GM21526 (cell line): ENCODE results near the gene RPS16.
"Not testable (repeated sequence)": the region's sequence is repeated elsewhere in the genome, so short reads cannot be mapped to it uniquely, and the experiment has no call there.

Source experiments
- ATAC-seq: cut with Tn5 transposase; IDR thresholded peaks from one replicate; pipeline ENCODE4 v1.9.1; 2021; ENCODE audit warnings: moderate library complexity; ENCODE audit not compliant: unreplicated experiment, low FRiP score

RPS16 gene

DNA sequence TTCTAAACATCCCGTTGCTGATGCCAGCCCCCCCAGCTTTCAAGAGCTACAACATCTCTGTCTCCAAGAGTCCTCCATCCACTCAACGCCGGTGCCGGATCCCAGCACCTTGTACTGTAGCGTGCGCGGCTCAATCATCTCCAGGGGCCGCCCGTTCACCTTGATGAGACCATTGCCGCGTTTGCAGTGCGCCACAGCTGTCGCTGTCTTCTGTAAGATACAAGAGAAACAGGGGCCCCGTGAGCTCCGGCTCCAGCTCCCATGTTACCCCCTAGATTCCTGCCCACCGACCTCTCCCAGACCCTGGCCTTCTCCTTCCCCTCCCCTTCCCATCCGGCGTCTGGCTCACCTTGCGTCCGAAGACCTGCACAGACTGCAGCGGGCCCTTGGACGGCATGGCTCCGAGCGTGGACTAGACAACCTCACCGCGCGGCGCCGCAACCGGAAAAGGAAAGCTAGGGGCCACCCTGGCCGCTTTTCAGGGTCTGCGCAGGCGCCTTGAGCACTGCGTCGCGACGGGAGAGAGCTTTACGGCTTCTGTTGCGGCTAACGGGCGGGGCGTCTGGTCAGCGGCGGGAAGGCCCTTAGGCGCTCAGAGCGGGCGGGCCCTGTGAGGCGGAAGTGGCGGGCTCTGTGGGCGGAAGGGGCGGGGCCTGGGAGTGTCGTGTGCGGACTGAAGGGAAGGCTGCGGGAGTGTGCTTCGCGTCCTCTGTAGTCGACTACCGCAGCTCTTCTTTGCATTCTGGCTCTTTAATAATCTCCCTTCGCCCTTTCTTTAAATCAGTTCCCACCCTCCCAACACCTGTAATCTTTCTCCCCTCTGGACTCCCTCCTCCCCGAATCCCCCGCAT is at the start of gene RPS16:
TSS of gene RPS16 (minus strand) at position 451 of the 851 bp plus-strand sequence. CDS start at position 397, 54 bp downstream.
- peak; percentile 70 for ATAC-seq

DNA sequence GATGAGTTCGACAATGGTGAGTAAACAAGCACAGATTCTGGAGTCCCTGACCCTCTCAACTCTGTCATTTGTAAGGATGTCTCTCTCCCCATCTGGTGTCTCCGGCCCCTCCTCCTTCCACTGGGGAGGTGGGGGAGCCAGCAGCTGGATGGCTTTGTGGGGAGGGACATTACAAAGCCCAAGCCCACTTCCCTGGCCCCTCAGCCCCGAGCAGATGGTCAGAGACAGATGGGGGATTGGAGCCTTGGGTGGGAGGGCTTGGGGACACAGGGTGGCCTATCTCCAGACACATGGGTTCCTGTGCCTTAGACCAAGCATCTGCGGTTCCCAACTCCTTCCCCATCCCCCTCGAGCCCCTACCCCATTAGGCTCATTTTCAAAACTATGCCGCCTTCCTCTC is 47.4 kb upstream of the RPS16 start:
- no peak for ATAC-seq

DNA sequence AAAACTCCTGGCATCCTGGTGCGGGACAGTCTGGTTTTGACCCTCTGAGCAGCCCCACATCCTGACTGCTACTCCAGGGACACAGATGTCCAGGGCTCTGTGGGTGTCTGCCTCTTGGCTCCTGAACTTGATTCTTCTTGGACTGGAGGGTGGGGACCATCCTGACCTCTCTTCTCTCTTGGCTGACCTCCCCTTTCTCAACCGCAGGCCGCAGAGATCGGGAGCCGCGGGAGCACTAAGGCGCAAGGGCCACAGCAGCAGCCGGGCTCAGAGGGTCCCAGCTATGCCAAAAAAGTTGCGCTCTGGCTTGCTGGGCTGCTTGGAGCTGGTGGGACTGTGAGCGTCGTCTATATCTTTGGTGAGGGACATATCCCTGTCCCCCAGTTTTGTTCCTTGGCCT is 45.9 kb upstream of the RPS16 start:
- ATAC-seq: no peak

DNA sequence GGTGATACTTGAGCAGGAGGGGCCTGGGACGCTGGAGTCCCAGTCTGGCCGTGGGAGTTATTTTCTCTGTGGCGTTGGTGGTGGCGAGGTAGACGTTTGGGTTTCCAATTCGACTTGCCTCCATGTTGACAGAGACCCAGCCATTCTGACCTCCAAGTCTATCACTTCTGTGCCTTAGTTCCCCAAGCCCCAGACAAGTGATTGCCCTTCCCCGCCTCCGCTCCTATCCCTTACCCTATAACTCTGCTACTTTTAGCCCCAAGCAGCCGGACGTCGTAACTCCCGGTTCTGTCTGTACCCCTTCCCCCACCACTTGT is 45.4 kb upstream of the RPS16 start:
- ATAC-seq: no peak

DNA sequence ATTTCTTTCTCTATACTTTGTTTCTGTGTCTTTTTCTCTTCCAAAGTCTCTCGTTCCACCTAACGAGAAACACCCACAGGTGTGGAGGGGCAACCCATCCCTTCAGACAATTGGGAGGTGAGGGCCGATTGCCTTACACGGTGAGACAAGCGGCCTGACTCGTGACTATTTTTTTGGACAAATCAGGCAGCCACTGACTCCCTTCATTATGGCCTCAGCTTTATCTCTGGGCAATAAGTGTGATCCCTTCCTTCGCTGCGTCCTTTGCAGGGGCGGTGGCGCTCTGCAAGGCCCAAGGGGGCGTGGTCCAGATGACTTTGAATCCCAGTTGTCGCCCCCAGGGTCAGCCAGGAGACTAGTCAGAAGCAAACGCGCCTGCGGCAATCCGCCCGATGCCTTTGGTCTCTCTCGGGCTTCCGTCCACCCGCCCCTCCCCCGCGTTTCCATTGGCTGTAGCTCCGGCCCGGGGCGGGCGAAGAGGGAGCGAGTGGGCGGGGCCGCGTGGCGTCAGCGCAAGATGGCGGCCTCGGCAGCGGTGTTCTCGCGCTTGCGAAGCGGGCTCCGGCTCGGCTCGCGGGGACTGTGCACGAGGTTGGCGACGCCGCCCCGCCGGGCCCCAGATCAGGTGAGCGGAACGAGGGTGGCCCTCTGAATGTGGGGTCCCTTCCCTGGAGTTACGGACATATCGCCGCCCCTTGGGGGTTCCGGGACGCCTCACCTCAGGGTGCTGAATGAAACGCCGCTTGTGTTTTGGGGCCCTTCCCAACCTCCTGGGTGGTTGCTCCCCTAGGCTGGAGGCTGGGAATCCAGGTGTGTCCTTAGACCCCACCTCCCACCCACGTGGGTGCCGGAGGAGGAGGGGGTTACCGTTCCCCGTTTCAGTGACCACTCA is 44.8 kb upstream of the RPS16 start, which contains the start of gene TIMM50:
TSS of gene TIMM50 (plus strand) at position 502 of the 892 bp plus-strand sequence. CDS start at position 518, 16 bp downstream.
- ATAC-seq: peak; percentile 74

DNA sequence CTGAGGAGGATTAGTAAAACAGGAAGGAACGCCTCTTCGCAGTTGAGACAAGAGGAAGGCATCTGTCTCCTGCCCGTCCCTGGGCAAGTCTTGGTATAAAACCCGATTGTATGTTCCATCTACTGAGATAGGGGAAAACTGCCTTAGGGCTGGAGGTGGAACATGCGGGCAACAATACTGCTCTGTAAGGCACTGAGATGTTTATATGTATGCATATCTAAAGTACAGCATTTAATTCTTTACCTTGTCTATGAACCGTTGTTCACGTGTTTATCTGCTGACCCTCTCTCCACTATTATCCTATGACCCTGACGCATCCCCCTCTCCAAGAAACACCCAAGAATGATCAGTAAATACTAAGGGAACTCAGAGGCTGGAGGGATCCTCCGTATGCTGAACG is 44.2 kb upstream of the RPS16 start:
- no peak for ATAC-seq

DNA sequence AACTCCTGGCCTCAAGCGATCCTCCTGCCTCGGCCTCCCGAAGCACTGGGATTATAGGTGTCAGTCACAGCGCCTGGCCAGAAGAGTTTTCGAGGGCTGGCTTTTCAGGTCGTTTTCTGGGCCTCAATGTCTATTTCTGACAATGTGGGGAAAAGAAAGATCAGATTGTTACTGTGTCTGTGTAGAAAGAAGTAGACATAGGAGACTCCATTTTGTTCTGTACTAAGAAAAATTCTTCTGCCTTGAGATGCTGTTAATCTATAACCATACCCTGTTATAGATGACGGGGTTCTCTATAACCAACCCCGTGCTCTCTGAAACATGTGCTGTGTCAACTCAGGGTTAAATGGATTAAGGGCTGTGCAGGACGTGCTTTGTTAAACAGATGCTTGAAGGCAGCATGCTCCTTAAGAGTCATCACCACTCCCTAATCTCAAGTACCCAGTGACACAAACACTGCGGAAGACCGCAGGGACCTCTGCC is 43.6 kb upstream of the RPS16 start:
- not testable (repeated sequence) for ATAC-seq

DNA sequence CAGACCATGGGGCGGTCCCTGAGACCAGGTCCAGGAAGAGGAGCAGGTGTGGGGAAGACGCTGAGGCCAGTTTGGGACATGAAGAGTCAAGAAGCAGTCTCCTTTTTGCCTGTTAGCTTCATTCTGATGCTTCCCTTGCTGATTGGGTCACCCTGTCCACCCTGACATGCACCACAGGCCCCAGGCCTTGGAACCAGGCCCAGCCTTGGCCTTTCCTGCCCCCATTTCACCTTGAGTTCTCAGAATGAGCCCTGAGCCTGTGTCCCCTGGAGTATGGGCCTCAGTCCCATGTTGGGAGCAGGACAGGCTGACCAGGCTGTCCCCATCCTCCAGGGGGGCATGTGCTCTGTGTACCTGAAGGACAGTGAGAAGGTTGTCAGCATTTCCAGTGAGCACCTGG is 40.0 kb upstream of the RPS16 start:
- no peak for ATAC-seq

DNA sequence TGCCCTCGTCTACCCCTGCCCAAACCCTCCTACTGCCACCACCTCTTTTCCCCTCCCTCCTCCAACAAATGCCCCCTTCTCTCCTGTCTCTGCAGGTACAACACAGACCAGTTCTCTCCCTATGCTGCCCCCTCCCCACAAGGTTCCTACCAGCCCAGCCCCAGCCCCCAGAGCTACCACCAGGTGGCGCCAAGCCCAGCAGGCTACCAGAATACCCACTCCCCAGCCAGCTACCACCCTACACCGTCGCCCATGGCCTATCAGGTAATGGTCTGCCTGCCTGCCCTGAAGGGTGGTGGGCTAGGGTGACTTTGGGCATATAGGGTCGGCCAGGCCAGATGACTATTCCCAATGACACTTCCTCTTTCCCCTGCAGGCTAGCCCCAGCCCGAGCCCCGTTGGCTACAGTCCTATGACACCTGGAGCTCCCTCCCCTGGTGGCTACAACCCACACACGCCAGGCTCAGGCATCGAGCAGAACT is 38.4 kb upstream of the RPS16 start:
- ATAC-seq: no peak

DNA sequence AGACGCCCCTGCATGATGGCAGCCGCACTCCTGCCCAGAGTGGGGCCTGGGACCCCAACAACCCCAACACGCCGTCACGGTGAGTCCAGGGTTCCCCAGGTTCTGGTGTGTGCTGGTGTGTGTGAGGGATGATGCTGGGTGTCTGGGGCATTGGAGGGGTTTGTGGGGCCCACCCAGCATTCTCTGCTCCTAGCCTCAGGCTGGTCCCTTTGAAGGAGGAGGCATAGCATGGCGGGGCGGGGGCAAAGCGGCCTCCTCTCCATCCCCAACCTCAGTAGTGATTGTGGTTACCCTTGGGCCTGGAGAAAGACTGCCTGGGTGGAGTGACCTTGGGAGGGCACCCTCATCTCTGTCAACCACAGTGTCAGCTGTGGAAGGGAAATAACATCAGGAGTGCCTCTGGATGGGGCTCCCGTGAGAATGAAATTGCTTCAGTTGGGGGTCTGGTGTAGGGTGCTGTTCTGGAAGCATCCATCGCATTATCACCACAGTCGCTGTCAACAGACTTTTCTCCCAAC is 37.8 kb upstream of the RPS16 start:
- no peak for ATAC-seq

DNA sequence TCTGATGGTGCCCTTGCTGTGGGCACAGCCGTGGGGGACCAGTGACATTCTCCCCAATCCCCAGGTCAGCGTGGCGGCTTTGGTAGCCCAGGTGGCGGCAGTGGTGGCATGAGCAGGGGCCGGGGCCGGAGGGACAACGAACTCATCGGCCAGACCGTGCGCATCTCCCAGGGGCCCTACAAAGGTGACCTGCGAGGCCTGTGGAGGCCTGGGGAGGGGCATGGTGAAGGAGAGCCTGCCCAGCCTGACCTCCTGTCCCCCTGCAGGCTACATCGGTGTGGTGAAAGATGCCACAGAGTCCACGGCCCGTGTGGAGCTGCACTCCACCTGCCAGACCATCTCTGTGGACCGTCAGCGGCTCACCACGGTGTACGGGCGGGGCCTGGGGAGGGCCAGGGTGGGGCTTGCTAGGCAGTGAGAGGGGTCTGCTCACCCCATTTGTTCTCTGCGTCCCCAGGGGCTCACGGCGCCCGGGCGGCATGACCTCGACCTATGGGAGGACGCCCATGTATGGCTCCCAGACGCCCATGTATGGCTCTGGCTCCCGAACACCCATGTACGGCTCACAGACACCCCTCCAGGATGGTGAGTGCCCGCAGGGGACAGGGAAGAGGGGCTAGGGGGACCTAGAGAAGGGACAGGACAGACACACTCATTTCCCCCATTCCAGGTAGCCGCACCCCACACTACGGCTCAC is 37.1 kb upstream of the RPS16 start:
- ATAC-seq: no peak

DNA sequence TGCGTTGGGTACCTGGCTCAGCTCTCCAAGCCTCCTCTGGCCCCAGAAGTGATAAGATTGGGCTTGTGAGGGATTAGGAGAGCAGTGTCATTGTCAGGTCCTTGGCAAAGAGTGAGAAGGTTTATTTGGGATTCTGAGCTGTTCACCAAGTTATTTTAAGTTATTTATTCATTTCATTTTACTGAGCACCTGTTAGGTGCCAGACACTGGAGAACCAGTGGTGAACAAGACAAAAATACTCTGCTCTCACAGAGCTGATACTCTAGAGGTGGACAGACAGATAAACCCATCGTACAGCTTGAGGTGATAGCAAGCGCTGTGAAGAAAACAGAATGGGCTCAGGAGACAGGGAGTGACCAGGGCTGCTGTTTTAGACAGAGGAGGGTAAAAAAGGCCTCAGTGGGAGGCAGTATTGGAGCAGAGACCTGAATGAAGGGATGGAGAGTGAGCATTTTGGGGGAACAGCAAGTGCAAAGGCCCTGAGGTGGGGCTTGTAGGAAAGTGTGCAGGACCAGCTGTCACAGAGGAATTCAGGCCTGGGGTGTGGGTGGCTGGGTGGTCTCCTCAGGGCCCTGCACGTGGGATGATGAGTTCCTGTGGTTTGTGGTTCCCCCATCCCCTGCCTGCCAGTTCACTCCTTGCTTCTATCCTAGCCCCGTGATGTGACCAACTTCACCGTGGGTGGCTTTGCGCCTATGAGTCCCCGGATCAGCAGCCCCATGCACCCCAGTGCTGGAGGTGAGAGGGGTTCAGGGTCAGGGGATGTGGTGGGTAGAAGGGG is 36.2 kb upstream of the RPS16 start:
- ATAC-seq: no peak

DNA sequence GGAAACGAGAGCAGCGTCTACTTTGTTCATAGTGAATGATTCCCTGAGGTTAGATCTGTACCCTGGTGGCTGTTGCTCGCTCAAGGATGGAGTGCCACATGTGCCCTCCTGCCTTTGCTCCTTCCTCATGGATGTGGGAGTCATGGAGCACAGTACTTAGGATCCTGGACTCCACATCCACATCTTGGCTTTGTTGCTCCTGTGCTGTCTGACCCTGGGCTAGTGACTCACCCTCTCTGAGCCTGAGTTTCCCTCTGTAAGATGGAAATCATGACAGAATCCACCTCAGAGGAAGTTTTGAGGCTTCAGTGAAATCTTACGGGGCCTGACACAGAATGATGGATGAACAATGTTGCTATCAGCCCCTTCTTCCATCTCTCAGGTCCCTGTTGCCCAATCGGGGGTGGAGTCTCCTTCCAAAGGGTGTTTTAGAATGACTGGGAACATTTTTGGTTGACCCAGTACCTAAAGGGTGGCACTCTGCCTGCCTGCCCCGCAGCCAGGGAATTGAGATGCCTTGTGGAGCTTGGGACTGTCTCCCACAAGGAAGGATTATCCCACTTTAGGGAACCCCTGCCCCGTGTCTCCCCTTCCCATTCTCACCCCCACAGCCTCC is 35.1 kb upstream of the RPS16 start:
- ATAC-seq: no peak

DNA sequence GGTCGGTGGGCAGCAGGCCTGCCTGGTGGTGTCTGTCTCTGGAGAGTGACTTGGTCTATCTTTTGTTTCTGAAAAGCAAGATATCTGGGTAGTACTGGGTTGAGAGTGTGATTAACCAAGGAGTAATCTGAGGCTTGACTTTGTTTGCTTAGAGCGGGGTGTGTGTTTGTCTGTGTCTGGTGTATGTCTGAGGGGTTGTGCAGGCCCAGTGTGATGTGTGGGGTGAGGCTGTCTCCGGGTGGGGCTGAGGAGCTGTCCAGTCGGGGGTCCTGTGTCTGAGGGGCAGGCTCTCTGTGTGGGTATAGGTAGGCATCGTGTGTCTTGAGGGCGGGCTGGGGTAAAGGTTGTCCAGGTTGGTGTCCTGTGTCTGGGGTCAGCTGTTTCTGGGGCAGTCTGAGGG is 33.8 kb upstream of the RPS16 start:
- ATAC-seq: no peak

DNA sequence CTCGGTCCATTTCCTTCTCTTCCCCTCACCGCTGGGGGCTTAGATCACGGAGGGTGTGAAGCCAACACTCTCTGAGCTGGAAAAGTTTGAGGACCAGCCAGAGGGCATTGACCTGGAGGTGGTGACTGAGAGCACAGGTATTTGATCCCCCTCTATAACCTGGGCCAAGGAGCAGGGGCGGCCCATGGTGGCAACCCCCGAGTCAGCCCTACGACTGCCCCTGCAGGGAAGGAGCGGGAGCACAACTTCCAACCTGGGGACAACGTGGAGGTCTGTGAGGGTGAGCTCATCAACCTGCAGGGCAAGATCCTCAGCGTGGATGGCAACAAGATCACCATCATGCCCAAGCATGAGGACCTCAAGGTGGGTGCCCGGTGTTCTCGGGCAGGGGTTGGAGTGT is 33.3 kb upstream of the RPS16 start:
- no peak for ATAC-seq

DNA sequence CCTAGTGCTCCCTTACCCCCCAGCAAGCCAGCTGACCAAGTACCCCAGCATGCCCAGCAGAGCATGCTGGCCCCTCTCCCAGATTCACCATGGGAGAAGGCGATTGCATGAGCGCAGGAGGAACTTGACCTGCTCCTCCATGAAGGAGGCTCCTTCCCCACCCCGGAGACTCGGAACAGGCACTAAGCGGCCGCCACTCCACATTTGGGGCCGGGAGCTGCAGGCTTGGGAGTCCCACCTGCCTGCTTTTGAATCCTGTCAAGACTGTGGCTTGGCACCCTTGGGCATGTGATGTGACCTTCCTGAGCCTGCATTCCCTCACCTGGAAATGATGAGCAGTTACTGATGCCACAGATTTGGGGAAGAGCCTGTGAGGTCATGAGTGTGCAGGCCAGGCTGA is 32.2 kb upstream of the RPS16 start:
- ATAC-seq: no peak

DNA sequence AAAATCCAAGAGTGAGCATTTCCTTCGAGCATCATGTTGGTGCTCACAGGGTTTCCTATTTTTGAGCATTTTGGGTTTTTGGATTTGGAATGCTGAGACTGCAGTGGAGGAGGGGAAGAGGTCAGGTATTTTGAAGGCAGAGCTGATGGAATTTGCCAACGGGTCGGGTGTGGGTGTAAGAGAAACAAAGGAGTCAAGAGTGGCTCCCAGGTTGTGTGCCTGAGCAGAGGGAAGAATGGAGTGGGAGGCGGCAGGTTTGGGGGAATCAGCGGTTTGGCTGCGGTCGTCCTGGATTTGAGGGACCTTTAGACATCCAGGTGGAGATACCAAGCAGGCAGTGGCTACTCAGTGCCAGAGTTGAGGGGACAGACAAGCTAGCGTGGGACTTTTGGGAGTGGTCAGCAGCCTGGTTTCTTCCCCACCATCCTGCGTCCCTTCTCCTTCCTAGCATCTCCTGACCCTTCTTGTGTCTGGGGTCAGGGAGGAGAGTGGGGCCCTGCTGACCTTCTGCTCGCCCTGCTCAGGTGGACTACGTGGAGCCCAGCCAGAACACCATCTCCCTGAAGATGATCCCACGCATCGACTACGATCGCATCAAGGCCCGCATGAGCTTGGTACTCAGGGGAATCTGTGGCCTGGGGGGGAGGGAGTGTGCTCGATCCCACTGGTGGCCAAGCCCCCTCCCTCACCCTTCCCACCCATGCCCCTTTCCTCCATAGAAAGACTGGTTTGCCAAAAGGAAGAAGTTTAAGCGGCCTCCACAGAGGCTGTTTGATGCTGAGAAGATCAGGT is 30.4 kb upstream of the RPS16 start:
- ATAC-seq: no peak

DNA sequence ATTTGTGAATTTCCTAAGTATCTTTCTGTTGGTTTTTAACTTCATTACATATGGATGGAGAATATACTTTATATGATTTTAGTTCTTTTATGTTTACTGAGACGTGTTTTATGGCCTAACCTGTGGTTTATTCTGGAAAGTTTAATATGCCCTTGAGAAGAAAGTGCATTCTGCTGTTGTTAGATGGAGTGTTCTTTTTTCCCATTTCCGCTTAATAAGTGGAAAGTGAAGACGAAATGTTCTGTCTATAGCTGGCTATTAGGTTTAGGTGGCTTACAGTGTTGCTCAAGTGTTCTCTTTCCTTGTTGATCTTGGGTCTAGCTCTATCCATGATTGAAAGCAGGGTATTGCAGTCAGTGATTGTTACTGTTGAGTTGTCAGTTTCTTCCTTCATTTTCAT is 27.7 kb upstream of the RPS16 start:
- ATAC-seq: no peak
